ENCODE data around the gene CFD.
"Not testable (repeated sequence)": the region's sequence is repeated elsewhere in the genome, so short reads cannot be mapped to it uniquely, and the experiment has no call there.

Gene CFD

DNA sequence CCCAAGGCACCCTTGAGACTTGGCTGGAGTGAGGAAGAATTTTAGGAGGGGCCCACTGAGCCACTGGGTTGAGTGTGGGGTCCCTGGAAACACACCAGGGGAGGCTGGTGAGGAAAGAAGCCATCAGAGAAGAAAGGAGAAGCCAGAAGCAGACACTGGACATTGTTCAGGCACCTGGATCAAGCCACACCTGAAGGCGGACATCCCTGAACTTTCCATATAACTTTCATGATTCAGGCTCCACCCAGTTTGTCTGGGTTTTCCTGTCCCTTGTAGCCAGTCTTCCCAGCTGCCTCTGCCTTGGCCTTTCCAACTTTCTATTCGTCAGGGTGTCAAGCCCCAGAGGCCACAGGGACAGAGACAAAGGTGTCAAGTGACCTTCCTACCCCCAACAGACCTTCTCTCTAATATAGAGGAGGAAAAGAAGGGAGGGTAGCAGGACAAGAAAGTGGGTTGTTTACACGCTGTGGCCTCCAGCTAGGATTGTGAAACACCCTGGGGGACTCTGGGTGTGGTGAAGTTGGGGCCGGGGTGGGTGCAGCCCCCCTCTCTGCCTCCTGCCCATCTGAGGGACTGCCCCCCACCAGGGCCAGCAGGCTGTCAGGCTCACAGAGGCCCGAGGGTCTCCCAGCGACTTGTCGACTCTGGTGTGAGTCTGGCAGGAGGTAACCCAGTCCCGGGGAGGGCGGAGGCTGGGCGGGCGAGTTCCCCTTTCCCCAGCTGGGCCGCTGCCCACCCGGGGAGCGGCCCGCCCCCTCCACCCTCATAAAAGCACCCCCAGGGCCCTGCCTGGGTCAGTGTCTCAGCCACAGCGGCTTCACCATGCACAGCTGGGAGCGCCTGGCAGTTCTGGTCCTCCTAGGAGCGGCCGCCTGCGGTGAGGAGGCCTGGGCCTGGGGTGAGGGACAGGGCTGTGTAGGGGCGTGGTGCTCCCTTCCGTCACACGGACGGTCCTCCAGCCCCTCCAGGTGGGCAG, at the start of gene CFD:
Gene CFD (plus strand): TSS at position 797 of the 976 bp plus-strand sequence. CDS start 26 bp downstream, at position 823.
- DNase-seq (ENCODE audit: low read depth, low spot score), result no peak

DNA sequence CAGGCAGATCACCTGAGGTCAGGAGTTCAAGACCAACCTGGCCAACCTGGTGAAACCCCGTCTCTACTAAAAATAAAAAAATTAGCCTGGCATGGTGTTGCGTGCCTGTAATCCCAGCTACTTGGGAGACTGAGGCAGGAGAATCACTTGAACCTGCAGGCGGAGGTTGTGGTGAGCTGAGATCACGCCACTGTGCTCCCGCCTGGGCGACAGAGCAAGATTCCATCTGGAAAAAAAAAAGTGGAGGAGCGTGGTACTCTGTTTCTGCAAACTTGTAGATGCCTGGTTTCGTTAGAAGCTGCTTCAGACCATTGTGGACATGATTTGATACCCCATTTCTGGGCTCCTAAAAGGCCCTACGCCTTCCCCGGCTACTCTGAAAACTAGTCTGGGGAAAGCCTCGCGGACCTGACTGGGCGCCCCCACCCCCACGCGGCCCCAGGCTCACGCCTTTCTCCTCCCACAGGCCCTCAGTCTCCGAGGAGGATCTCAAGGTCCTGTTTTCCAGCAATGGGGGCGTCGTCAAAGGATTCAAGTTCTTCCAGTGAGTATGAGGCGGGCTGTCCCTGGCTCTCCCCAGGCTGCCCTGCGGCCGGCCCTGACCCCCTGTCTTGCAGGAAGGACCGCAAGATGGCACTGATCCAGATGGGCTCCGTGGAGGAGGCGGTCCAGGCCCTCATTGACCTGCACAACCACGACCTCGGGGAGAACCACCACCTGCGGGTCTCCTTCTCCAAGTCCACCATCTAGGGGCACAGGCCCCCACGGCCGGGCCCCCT, 49.2 kb upstream of the CFD start:
- DNase-seq (ENCODE audit: low read depth, low spot score), result no peak

DNA sequence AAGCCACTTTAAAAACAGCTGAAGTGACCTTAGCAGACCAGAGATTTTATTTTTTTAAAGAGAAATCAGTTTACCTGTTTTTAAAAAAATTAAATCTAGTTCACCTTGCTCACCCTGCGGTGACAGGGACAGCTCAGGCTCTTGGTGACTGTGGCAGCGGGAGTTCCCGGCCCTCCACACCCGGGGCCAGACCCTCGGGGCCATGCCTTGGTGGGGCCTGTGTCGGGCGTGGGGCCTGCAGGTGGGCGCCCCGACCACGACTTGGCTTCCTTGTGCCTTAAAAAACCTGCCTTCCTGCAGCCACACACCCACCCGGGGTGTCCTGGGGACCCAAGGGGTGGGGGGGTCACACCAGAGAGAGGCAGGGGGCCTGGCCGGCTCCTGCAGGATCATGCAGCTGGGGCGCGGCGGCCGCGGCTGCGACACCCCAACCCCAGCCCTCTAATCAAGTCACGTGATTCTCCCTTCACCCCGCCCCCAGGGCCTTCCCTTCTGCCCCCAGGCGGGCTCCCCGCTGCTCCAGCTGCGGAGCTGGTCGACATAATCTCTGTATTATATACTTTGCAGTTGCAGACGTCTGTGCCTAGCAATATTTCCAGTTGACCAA, 48.5 kb upstream of the CFD start:
- no peak for DNase-seq (ENCODE audit: low read depth, low spot score)

DNA sequence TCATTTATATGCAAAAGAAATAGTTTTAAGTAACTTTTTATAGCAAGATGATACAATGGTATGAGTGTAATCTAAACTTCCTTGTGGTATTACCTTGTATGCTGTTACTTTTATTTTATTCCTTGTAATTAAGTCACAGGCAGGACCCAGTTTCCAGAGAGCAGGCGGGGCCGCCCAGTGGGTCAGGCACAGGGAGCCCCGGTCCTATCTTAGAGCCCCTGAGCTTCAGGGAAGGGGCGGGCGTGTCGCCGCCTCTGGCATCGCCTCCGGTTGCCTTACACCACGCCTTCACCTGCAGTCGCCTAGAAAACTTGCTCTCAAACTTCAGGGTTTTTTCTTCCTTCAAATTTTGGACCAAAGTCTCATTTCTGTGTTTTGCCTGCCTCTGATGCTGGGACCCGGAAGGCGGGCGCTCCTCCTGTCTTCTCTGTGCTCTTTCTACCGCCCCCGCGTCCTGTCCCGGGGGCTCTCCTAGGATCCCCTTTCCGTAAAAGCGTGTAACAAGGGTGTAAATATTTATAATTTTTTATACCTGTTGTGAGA, 47.9 kb upstream of the CFD start:
- no peak for DNase-seq (ENCODE audit: low read depth, low spot score)

DNA sequence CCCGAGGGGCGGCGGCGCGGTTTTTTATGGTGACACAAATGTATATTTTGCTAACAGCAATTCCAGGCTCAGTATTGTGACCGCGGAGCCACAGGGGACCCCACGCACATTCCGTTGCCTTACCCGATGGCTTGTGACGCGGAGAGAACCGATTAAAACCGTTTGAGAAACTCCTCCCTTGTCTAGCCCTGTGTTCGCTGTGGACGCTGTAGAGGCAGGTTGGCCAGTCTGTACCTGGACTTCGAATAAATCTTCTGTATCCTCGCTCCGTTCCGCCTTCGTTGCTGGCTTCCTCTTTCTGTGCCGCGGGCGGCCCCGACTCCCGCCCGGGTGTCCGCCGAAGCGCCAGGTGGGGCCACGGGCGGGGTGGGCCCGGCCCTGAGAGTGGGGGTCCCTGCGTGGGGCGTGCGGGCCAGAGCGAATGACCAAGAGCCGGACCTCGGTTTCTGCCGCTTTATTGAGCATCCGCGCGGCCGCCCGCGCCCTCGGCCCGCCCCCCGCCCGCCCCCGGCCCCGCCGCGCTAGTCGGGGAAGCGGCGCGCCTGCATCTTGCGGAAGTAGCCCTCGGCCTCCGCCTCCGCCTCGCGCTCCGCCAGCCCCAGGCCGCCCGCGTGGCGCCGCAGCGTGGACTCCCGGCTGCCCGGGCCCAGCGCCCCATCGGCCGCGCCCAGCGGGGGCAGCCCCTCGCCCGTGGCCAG, 47.3 kb upstream of the CFD start:
- DNase-seq (ENCODE audit: low read depth, low spot score), result no peak

DNA sequence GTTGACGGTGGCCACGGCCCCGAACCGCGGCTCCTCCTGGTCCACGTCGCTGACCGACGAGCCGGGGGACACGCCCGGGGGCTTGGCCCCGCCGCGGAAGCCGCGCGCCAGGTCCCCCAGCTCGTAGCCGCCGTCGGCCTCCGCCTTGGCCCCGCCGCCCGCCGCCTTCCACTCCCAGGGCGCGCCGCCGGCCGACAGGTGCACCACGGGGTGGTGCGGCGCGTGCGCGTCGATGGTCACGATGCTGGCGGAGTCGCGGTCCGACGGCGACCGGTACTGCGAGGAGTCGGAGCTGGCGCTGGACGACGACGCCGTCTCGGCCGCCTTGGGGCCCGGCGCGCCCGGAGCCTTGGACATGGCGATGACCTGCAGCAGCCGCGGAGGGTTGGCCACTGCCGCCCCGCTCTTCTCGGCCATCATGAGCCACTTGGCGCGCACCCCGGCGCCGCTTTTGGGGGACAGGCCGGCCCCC, 46.7 kb upstream of the CFD start:
- no peak for DNase-seq (ENCODE audit: low read depth, low spot score)

DNA sequence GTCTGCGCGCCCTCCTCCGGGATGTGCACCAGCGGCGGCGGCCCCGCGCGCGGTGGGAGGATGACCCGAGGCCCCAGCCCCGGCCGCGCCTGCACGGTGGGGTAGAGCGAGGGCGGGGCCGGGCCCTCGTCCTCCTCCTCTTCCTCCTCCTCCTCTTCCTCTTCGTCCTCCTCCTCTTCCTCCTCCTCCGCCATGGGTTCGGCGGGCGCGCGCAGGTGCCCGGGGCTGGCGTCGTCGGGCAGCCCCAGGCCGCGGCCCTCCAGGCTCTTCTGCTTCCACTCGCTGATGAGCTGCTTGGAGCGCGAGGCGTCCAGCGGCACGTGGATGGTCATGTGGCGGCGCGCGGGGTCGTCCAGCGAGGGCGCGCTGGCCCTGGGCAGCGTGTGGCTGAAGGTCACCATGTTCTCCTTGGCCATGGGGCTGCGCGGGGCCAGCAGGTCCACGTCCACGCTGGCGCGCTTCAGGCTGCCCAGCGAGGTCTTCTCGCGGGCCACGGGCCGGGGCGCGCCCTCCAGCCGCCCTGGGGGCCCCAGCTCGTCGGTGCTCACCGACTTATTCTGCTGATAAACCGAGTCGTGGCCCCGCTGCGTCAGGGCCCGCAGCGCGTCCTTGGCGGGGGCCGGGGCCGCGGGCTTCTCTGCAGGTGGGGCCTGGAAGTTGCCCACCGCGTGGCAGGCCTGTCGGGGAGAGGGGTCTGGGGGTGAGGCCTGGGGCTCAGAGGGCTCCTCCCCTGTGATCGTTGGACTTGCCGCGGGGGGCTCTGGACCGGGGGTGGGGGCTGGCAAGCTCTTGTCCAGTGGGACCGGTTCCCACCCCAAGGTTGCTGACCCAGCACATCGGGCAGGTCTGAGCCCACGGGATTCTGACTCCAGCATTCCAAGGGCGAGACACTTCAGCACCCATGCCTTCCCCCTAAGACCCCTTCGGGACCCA, 46.0 kb upstream of the CFD start:
- no peak for DNase-seq (ENCODE audit: low read depth, low spot score)

DNA sequence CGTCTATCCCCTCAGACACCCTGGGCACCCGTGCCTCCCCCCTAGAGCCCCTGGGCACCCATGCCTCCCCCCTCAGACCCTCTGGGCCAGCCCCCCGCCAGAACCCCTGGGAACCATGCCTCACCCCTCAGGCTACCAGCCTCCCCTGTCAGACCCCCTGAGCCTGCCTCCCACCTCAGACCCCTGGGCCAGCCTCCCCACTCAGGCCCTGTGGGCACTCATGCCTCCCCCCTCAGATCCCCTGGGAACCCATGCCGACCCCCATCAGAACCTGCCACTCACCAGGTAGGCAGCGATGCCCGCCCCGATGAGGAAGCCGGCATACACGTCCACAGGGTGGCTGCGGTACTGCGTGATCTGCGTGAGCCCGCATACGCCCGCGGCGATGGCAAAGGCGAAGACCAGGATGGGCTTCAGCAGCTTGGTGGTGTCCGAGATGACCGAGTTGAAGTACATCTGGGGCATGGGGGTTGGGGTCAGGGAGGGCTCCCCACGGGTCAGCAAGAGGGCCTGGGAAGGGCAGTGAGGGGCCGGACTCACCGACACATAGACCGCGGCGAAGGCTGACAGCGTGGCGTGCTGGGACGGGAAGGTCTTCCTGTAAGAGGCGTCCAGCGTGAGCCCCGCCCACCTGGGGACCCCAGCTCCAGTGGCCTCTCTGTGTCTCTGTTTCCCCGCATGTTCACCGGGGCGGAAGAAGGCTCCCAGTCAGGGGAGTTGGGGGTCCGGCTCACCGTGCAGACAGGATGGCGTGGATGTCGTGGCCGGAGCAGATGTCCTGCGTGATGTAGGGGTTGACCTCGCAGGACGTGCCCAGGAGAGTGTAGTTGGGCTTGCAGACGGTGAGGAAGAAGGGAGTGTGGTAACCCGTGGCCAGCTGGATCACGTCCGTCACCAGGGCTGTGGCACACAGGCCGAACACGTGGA, 45.0 kb upstream of the CFD start:
- no peak for DNase-seq (ENCODE audit: low read depth, low spot score)

DNA sequence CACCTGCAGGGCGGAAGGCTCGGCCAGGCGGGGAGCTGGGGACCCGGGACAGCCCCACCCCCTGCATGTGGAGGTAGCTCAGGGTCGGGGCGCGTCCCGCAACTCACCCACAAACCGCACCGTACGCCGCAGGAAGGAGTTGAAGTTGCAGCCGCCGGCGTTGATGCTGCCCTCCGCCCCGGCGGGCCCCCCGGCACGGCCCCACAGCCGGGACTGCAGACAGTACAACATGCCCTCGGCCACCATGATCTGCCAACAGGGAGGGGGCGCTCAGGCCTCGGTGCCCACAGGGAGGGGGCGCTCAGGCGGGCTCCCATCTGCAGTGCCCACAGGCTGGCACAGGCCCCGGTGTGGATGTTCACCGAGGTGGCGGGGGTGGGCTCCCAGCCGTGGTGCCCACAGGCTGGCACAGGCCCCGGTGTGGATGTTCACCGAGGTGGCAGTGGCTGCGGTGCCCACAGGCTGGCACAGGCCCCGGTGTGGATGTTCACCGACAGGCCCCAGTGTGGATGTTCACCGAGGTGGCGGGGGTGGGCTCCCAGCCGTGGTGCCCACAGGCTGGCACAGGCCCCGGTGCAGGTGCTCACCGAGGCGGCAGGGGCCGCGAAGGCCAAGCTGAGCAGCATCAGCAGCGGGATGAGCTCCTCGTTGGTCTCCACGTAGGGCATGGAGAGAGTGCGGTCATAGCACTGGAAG, 44.2 kb upstream of the CFD start:
- no peak for DNase-seq (ENCODE audit: low read depth, low spot score)

DNA sequence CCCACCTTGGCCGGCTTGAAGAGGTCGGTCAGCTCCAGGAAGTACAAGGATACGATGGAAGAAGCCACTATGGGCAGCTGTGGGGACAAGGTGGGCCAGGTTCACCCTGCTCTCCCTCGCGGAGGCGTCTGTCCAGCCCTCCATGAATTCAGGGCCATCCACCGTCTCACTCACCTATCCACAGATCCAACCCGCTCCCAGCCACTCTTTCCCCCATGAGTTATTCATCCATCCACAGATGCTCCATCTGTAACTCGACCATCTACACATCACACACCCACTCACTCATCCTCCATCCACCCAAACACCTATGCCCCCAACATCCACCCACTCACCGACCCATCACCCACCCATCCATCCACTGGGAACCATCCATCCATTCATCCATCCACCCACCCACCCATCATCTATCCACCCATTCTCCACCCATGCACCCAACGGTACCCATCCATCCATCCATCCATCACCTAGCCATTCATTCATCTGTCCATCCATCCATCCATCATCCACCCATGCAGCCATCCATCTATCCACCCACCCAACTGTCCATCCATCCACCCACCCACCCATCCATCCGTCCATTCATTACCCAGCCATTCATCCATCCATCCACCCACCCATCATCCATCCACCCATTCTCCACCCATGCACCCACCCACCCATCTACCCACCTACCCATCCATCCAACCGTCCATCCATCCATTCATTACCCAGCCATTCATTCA, 43.5 kb upstream of the CFD start:
- DNase-seq (ENCODE audit: low read depth, low spot score), result no peak

DNA sequence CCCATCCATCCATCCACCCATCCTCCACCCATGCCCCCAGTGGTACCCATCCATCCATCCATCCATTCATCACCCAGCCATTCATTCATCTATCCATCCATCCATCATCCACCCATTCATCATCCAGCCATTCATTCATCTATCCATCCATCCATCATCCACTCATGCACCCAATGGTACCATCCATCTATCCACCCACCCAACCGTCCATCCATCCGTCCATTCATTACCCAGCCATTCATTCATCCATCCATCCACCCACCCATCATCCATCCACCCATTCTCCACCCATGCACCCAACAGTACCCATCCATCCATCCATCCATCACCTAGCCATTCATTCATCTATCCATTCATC, 43.0 kb upstream of the CFD start:
- DNase-seq (ENCODE audit: low read depth, low spot score), result no peak

DNA sequence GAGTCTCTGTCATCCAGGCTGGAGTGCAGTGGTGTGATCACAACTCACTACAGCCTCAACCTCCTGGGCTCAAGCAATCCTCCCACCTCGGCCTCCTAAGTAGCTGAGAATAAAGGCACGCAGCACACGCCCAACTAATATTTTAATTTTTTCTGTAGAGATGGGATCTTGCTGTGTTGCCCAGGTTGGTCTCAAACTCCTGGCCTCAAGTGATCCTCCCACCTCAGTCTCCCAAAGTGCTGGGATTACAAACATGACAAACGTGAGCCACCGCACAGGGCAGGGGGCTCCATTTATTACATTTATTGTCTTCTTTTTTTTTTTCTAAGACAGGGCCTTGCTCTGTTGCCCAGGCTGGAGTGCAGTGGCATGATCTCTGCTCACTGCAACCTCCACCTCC, 39.3 kb upstream of the CFD start:
- DNase-seq (ENCODE audit: low read depth, low spot score), result not testable (repeated sequence)

DNA sequence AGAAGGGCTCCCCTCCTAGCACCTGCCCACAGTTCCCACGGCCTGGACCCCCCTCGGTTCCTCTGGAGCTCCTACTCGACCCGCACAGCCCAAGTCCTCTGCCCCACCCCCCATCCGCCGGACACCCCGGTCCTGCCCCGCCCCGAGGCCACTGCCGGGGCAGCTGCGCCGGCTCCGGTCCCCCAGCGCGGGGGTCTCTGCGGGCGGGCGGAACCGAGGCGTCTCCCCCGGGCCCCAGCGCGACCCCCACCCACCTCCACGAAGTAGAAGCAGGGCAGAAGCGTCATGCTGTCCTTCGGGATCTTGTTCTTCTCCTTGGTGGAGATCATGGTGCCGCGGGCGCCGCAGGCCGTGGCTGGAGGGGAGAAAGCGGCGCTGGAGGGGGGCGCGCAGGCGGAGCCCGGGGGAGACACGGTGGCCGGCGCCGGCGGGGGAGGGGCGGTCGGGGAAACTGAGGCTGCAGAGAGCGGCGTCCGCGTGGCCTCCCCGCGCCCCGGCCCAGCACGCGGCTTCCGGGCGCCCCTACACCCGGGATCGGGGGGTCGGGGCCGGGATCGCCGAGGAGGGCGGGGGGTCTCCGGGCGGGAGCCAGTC, 38.1 kb upstream of the CFD start:
- DNase-seq (ENCODE audit: low read depth, low spot score), result no peak

DNA sequence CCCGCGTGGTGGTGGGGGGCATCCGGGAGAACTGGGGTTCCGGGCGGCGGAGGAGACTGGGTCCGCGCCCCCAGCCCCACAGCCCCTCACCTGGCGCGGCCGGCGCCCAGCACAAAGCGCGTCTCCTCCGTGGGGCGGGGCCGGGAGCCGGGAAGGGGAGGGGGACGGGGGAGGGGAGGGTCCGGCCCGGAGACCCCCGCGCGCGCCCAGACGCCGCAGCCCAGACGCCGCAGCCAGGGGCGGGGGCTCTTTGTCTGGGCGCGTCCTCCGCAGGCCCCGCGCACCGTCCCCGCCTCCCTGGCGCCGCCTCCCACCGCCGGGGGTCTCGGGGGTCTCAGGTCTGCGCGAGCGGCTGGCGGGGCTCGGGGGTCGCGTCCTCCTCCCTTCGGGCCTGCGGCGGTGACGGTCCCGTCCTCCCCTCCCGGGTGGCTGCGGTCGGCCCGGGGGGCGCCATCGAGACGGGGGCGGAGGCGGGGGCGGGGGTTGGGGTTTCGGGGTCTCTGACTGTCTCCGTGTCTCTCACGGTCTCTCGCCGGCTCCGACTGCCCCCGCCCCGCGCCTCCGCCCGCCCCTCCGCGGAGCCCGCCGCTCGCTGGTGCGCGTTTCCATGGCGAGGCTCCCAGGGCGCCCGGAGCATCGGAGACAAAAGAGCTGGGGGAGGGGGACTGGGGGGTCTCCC, 37.5 kb upstream of the CFD start, which contains the start of gene PLPPR3:
Gene PLPPR3 (minus strand): TSS at position 131 of the 679 bp plus-strand sequence. CDS start 396 bp downstream, outside the sequence.
- DNase-seq (ENCODE audit: low read depth, low spot score), result no peak

DNA sequence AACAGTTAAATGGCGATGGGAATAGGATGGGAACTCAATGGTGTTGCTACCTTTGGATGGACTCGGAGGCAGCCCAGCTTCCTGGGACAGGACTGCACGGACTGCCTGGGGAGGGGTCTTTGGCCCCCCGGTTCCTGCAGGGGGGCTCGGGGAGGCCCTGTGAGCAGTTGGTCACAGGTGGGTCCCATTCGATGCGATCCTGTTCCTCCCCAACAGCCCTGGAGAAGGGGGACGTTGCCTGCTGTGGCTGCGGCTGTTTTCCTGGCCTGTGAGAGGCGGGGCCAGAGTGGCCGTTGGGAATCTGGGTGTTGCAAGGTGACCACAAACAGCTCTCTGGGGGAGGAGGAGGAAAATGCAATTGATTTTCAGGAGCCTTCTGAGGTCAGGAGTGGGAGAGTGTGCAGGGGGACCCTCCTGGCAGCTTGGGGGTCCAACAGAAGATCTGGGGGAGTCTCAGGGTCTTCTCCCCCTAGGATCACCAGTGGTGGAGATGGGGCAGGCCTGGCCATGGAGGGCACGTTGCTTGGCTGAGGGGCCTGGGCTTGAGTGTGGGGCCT, 35.8 kb upstream of the CFD start:
- DNase-seq (ENCODE audit: low read depth, low spot score), result no peak

DNA sequence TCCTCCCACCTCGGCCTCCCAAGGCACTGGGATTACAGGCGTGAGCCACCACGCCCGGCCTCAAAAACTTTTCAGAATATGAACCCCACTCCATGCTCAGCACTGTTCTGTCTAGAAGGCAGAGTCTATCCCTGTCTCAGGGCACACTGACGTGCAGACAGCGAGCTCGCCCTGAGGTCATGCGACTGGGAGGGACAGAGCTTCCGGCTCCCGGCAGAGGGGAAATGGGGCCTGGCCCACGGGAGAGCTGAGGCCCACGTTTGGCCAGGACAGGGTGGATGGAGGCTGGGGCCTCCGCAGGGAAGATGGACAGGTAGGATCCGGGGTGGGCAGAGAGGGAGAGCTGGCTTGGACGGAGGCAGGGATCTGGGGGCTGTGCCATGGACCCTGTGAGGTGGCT, 34.6 kb upstream of the CFD start:
- DNase-seq (ENCODE audit: low read depth, low spot score), result no peak

All from brain pericyte (primary cell).